CD14-positive monocyte (primary cell): ENCODE results near the gene GRID1. TPM values are rescaled to one million over a fixed set of nuclear protein-coding genes. Genes with fewer than 3 reads are reported as not detected.
A peak's percentile ranks its signal among the peaks of the same experiment; 100 is the strongest.

Experiments used
- DNase-seq, 3 donors: peaks; one replicate each; pipeline ENCODE4 v3.0.0-alpha.2; 2011 to 2022
- H2AFZ ChIP-seq: 2 replicates; pipeline ENCODE4 v1.6.0; 2012; ENCODE audit warnings: mild to moderate bottlenecking, low read depth, low read length, inconsistent platforms; ENCODE audit not compliant: insufficient read depth, poor library complexity, severe bottlenecking
- H3K27ac ChIP-seq, 2 donors: 1 replicate in 1 of 2; 2 replicates in 1 of 2; pipeline ENCODE4 v1.5.1; 2012 to 2013; ENCODE audit warnings: low read length in 2 of 2, control low read depth in 1 of 2, inconsistent platforms in 1 of 2, low read depth in 1 of 2, mild to moderate bottlenecking in 1 of 2
- H3K27me3 ChIP-seq, 2 donors: one replicate each; pipeline versions ENCODE4 v1.6.0 to v1.6.1; 2011 to 2013; ENCODE audit warnings: low read length in 2 of 2; ENCODE audit not compliant: control insufficient read depth in 2 of 2, insufficient read depth in 2 of 2
- H3K36me3 ChIP-seq, 2 donors: replicated peaks in 1 of 2; 1 replicate in 1 of 2; 2 replicates in 1 of 2; pipeline versions ENCODE4 v1.5.1 to v1.6.1; 2012 to 2013; ENCODE audit warnings: low read length in 2 of 2, control low read depth in 1 of 2, inconsistent platforms in 1 of 2, mild to moderate bottlenecking in 1 of 2; ENCODE audit not compliant: insufficient read depth in 2 of 2, control insufficient read depth in 1 of 2
- H3K4me1 ChIP-seq, 2 donors: 1 replicate in 1 of 2; 2 replicates in 1 of 2; pipeline versions ENCODE4 v1.5.1 to v1.6.1; 2012 to 2013; ENCODE audit warnings: low read length in 2 of 2, control low read depth in 1 of 2, inconsistent platforms in 1 of 2, mild to moderate bottlenecking in 1 of 2, moderate library complexity in 1 of 2; ENCODE audit not compliant: insufficient read depth in 2 of 2, control insufficient read depth in 1 of 2
- H3K4me2 ChIP-seq: replicated peaks from 2 replicates; pipeline ENCODE3; 2012; ENCODE audit warnings: low read length, moderate library complexity, mild to moderate bottlenecking; ENCODE audit not compliant: poor library complexity, severe bottlenecking; ENCODE audit errors: extremely low read depth
- H3K4me3 ChIP-seq, 3 experiments: fragments of 200-600 bp in 1 of 3; sonication (generic) in 1 of 3; replicated peaks in 1 of 3; 1 replicate in 2 of 3; 2 replicates in 1 of 3; pipeline ENCODE4 v1.5.1; 2011 to 2013; ENCODE audit warnings: low read length in 3 of 3, mild to moderate bottlenecking in 3 of 3, control low read depth in 2 of 3, low read depth in 2 of 3, inconsistent platforms in 1 of 3, moderate library complexity in 1 of 3
- H3K79me2 ChIP-seq: 2 replicates; pipeline ENCODE4 v1.6.0; 2012; ENCODE audit warnings: mild to moderate bottlenecking, control low read depth, inconsistent platforms, low read length, moderate library complexity; ENCODE audit not compliant: insufficient read depth
- H3K9ac ChIP-seq: 2 replicates; pipeline ENCODE4 v1.6.0; 2017; ENCODE audit warnings: low read length, mild to moderate bottlenecking; ENCODE audit not compliant: insufficient read depth, poor library complexity, severe bottlenecking
- H3K9me3 ChIP-seq, 2 donors: replicated peaks in 1 of 2; 1 replicate in 1 of 2; 2 replicates in 1 of 2; pipeline versions ENCODE4 v1.5.1 to v1.6.1; 2012 to 2013; ENCODE audit warnings: low read length in 2 of 2, control low read depth in 1 of 2; ENCODE audit not compliant: control insufficient read depth in 1 of 2, insufficient read depth in 1 of 2
- H4K20me1 ChIP-seq: 2 replicates; pipeline ENCODE4 v1.6.0; 2012; ENCODE audit warnings: mild to moderate bottlenecking, low read length, control low read depth, moderate library complexity; ENCODE audit not compliant: insufficient read depth
- H3K27ac Mint-ChIP-seq, 7 donors: one replicate each; pipeline ENCODE4 v1.8.0; 2020; ENCODE audit warnings: mild to moderate bottlenecking in 7 of 7, mixed read lengths in 7 of 7, moderate library complexity in 6 of 7, inconsistent platforms in 2 of 7
- H3K27me3 Mint-ChIP-seq, 3 donors: one replicate each; pipeline ENCODE4 v1.8.0; 2021 to 2022; ENCODE audit warnings: low read depth in 3 of 3, mild to moderate bottlenecking in 3 of 3, mixed read lengths in 3 of 3, moderate library complexity in 3 of 3, inconsistent platforms in 1 of 3
- H3K36me3 Mint-ChIP-seq, 2 donors: one replicate each; pipeline ENCODE4 v1.8.0; 2020; ENCODE audit warnings: mixed read lengths in 2 of 2, inconsistent platforms in 1 of 2, mild to moderate bottlenecking in 1 of 2
- H3K4me1 Mint-ChIP-seq: one replicate; pipeline ENCODE4 v1.8.0; 2020; ENCODE audit warnings: mild to moderate bottlenecking, mixed read lengths
- H3K4me3 Mint-ChIP-seq, 2 donors: one replicate each; pipeline ENCODE4 v1.8.0; 2020; ENCODE audit warnings: mild to moderate bottlenecking in 2 of 2, mixed read lengths in 2 of 2, moderate library complexity in 1 of 2
- H3K9me3 Mint-ChIP-seq, 7 donors: one replicate each; pipeline ENCODE4 v1.8.0; 2020 to 2022; ENCODE audit warnings: mixed read lengths in 7 of 7, mild to moderate bottlenecking in 6 of 7, moderate library complexity in 6 of 7, inconsistent platforms in 2 of 7
- CTCF ChIP-seq: fragments of 200-600 bp; IDR thresholded peaks from one replicate; pipeline ENCODE4 v1.8.0; 2022; ENCODE audit warnings: antibody characterized with exemption, mild to moderate bottlenecking
- WGBS: methylation state at CpG from one replicate; pipeline ENCODE4 v1.1.5; 2013; ENCODE audit warnings: missing lambda C conversion rate; ENCODE audit not compliant: insufficient coverage; 5-methylcytosine and 5-hydroxymethylcytosine counted together
- intact Hi-C, 2 donors: fragments of 100-400 bp; cut with micrococcal nuclease; formaldehyde crosslinking; loops; one replicate each; pipeline versions ENCODE4 v1.15.0 to v1.15.1; 2023
- polyA plus RNA-seq, 3 donors: library from polyadenylated mRNA; depleted of rRNA in 1 of 3; unstranded in 2 of 3; stranded (reverse) in 1 of 3; fragments of 300-500 nt in 2 of 3; fragments of >200 nt in 1 of 3; fragmentation: Illumina TruSeq in 2 of 3; gene quantifications; 1 replicate in 2 of 3; 2 replicates in 1 of 3; pipeline ENCODE4 v1.2.3, GENCODE V29; 2012 to 2021

Gene GRID1
- polyA plus RNA-seq, 3 donors, result not detected

- Mint-ChIP-seq H3K36me3 (no peaks in the 10 kb centered on the region), H3K27me3 (peaks cover 3 to 5% (median 4%) of the 10 kb centered on the region in 3 donors), H3K4me3 (no peak overlapping the region), H3K9me3 (peaks cover 0 to 2% (median 0%) of the 10 kb centered on the region in 7 donors), H3K27ac (peak overlapping the region in 1 of 7 donors; percentile 30), H3K4me1 (no peaks in the 10 kb centered on the region)
- Histone ChIP-seq H3K27me3 (no peaks in the 10 kb centered on the region), H3K27ac (no peak overlapping the region), H3K4me1 (no peaks in the 10 kb centered on the region), H3K36me3 (no peaks in the 10 kb centered on the region), H3K4me3 (no peak overlapping the region), H2AFZ (no peak overlapping the region), H3K4me2 (no peak overlapping the region), H3K9me3 (no peaks in the 10 kb centered on the region), H3K79me2 (no peaks in the 10 kb centered on the region), H4K20me1 (no peaks in the 10 kb centered on the region), H3K9ac (no peak overlapping the region)
- intact Hi-C loops, result no loop called here
- no peak for TF ChIP-seq CTCF
- no peak for DNase-seq
Observed at GRCh38 chr10:86315549-86315942, 51.0 kb downstream of the GRID1 start.

DNA sequence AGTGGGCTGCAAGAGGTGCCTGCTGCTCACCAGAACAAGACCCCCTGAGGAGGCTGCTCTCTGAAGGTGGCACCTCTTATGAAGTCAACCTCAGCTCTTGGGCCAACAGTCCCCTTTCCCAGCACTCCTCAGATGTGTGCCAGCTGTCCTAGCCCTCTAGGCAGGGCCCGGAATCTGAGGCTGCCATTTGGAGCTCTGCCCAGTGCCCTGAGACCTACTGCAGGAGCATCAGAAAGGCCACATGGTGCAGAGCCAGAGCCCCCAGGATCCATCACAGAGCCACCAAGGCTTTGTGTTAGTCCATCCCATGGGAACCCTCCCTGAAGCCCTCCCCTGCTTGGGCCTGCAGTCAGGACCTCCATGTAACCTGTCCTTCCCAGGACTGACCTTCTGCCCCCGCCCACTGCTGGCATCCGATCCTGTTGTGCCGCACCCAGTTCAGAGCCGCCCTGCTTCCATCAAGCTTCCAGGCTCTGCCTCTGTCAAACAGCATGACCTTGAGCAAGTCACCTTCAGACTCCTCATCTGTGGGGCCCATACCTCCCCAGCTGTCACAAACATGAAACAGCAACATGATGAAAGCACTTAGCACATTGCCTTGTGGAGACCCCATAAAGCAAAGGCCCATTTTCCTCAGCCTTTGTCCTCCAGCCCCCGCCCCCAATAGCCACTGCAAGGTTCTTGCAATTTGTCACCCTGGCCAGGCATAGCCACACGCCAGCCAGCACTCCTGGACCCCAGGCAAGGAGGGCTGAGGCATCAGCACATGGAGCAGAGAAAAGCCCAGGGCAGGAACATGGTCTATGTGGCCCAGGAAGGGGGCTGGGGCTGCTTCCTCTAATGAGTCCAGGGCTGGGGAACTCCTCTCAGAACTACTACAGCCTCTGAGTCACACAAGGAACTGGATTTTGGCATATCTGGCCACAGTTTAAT lies 51.7 kb downstream of the GRID1 start:
- Mint-ChIP-seq H3K27me3 (peaks cover 3 to 4% (median 4%) of the 10 kb centered on the region in 3 donors), H3K9me3 (peaks cover 0 to 2% (median 0%) of the 10 kb centered on the region in 7 donors), H3K4me1 (no peaks in the 10 kb centered on the region), H3K4me3 (no peak overlapping the region), H3K27ac (no peak overlapping the region), H3K36me3 (no peaks in the 10 kb centered on the region)
- Histone ChIP-seq H3K79me2 (no peaks in the 10 kb centered on the region), H3K4me1 (no peaks in the 10 kb centered on the region), H3K27me3 (no peaks in the 10 kb centered on the region), H3K9me3 (no peaks in the 10 kb centered on the region), H4K20me1 (no peaks in the 10 kb centered on the region), H3K4me2 (no peak overlapping the region), H3K4me3 (no peak overlapping the region), H3K36me3 (no peaks in the 10 kb centered on the region), H3K9ac (no peak overlapping the region), H3K27ac (no peak overlapping the region), H2AFZ (no peak overlapping the region)
- intact Hi-C loops, result no loop called here
- WGBS, result 81% methylated on average over 7 of the region's 7 CpGs
- no peak for DNase-seq
- no peak for TF ChIP-seq CTCF
